AG04450 (cell line): ENCODE data around the gene EFTUD2. TPM values are rescaled to one million over a fixed set of nuclear protein-coding genes. Genes with fewer than 3 reads are reported as not detected.

Source experiments
- CTCF ChIA-PET: fragments of 300-600, 350-600 bp; formaldehyde crosslinking; extraction: SDS; loops from one replicate; lab custom pipeline; 2022; ENCODE audit warnings: antibody characterized with exemption, inconsistent platforms; lab: Charles Lee
- POLR2A ChIA-PET: fragments of 350-600 bp; formaldehyde crosslinking; extraction: SDS; loops from one replicate; lab custom pipeline; 2021; ENCODE audit warnings: antibody characterized with exemption, inconsistent platforms; lab: Yijun Ruan, JAX
- DNase-seq: peaks from one replicate; pipeline ENCODE4 v3.0.0-alpha.2; 2011; ENCODE audit warnings: low read depth, low spot score
- H3K27ac ChIP-seq: one replicate; pipeline ENCODE4 v1.5.1; 2012; ENCODE audit warnings: low read depth, low read length, control low read depth
- H3K27me3 ChIP-seq: one replicate; pipeline ENCODE4 v1.6.0; 2012; ENCODE audit warnings: low read length; ENCODE audit not compliant: control insufficient read depth, insufficient read depth
- H3K4me3 ChIP-seq: 2 replicates; pipeline ENCODE4 v1.5.1; 2011; ENCODE audit warnings: mild to moderate bottlenecking, low read depth, low read length, control low read depth
- H3K9me3 ChIP-seq: 2 replicates; pipeline ENCODE4 v1.5.1; 2012; ENCODE audit warnings: low read length; ENCODE audit not compliant: control insufficient read depth, insufficient read depth
- polyA plus RNA-seq: library from polyadenylated mRNA; depleted of rRNA; stranded (reverse); fragments of >200 nt; gene quantifications from 2 replicates; pipeline ENCODE4 v1.2.3, GENCODE V29; 2011
- TF ChIP-seq, protein P1 (sequence below): IDR thresholded peaks from 2 replicates; pipeline ENCODE4 v1.5.1; 2011; ENCODE audit warnings: low read depth, low read length, control low read depth, inconsistent platforms

The EFTUD2 gene
- polyA plus RNA-seq, 1 experiment, result 147 TPM

DNA sequence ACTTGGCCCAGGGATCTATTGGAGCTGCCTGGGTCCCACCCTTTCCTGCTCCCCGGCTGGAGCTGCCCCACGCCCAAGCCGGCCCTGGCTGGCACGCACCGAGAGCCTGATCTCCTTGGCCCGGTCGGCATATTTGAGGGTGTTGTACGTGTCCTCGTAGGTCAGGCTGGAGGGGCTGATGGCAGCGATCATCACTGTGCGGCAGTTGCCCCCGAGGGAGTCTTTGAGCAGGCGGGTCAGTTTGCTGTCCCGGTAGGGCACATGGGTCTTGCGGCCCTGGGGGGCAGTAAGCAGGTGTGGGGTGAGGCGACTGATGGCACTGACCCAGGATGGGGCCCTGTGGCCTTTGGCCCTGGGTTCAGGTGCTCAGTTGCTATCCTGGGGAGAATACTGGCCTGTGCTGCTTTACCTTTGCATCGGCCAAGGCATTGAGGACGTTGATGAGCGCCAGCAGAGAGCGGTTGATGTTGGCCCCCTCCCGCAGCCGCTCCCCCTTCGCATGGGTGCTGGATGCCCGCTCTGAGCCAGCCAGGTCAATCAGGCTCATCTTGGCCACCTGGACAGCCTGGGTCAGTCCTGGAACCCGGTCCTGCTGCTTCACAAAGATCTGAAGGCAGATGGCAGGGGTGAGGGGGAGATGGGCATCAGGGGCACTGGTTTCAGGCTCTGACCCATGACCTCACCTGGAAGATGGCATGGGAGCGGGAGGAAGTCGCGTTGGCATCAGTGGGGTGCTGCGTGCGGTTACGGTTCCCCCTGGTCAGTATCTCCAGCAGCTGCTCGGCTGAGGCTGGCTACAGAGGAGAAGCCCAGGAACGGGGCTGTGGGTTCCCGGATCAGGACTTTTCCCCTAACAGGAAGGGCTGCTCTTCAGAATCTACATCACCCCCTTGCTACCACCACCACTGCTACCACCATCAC is 34.8 kb upstream of the EFTUD2 start:
- ChIA-PET CTCF (no interaction called here), POLR2A (interaction anchor here (1.0 kb wide), 1 partner anchor 14 kb away, joined by 3 read pairs; no protein-coding TSS in a partner anchor)
- TF ChIP-seq, protein P1, sequence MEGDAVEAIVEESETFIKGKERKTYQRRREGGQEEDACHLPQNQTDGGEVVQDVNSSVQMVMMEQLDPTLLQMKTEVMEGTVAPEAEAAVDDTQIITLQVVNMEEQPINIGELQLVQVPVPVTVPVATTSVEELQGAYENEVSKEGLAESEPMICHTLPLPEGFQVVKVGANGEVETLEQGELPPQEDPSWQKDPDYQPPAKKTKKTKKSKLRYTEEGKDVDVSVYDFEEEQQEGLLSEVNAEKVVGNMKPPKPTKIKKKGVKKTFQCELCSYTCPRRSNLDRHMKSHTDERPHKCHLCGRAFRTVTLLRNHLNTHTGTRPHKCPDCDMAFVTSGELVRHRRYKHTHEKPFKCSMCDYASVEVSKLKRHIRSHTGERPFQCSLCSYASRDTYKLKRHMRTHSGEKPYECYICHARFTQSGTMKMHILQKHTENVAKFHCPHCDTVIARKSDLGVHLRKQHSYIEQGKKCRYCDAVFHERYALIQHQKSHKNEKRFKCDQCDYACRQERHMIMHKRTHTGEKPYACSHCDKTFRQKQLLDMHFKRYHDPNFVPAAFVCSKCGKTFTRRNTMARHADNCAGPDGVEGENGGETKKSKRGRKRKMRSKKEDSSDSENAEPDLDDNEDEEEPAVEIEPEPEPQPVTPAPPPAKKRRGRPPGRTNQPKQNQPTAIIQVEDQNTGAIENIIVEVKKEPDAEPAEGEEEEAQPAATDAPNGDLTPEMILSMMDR, result no peak
- H3K27ac ChIP-seq, result no peak overlapping the region
- H3K9me3 ChIP-seq, result peaks cover 8% of the 10 kb centered on the region
- H3K27me3 ChIP-seq, result no peaks in the 10 kb centered on the region
- no peak for DNase-seq
- H3K4me3 ChIP-seq, result no peak overlapping the region

DNA sequence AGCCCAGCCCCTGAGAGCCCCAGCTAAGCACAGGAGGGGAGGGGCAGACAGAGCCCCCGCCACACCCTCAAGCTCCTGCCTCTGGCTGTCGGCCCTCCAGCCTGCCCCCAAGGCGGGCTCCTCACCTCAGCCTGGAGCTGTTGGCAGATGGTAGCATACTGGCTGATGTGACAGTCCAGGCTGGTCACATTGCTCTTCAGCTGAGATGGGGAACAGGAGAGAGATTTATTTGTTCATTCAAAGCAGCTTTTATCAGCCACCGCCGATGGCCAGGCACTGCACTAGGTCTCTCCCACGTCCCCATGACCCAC is 33.5 kb upstream of the EFTUD2 start:
- ChIA-PET CTCF (interaction anchor here (0.7 kb wide), 1 partner anchor 13 kb away, joined by 3 read pairs; no protein-coding TSS in a partner anchor), POLR2A (no interaction called here)
- no peaks in the 10 kb centered on the region; the same call in 1 of the 2 replicates for H3K9me3 ChIP-seq
- no peak for DNase-seq
- H3K27ac ChIP-seq, result no peak overlapping the region
- no peak overlapping the region for H3K4me3 ChIP-seq
- no peaks in the 10 kb centered on the region for H3K27me3 ChIP-seq
- TF ChIP-seq, protein P1, result no peak

DNA sequence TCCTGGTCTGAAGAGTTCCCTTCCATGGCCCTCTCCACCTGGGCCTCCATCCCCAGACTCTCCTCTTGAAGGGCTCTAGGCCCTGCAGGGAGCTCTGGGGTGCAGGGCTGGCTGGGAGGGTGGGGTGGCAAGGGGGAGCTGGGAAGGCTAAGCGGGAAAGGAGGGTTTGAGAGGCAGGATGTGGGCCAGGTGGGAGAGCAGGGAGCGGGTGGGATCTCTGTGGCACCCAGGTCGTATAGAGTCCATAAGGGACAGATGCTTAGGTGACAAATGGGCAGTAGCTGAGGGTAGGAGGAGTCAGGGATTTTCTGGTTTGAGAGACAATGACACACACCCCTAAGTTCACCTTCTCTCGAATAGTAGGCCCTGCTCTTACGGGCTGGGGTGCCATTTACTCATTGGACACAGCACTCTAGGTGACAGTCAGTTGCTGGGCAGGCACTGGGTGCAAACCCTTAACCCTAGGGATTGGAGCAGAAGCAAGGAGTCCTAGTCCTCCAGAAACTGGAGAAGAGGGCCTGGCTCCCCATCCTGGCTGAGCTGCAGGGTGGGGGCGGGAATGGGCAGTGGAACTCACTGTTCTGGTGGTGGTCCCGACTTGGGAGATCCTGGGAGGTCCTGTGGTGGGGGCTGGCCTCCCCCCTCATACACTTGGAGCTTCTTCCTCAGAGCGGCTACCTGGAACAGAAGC is 33.0 kb upstream of the EFTUD2 start:
- no peak overlapping the region for H3K27ac ChIP-seq
- TF ChIP-seq, protein P1, result no peak
- ChIA-PET CTCF (interaction anchor here (0.7 to 2.6 kb wide), 2 partner anchors 12 kb away, joined by 3 to 13 read pairs; no protein-coding TSS in a partner anchor), POLR2A (interaction anchor here (0.5 to 0.8 kb wide), 2 partner anchors 48 to 1616 kb away, joined by 3 to 4 read pairs; no protein-coding TSS in a partner anchor)
- no peak overlapping the region for H3K4me3 ChIP-seq
- H3K9me3 ChIP-seq, result no peaks in the 10 kb centered on the region; the same call in 1 of the 2 replicates
- H3K27me3 ChIP-seq, result no peaks in the 10 kb centered on the region
- DNase-seq, result no peak

DNA sequence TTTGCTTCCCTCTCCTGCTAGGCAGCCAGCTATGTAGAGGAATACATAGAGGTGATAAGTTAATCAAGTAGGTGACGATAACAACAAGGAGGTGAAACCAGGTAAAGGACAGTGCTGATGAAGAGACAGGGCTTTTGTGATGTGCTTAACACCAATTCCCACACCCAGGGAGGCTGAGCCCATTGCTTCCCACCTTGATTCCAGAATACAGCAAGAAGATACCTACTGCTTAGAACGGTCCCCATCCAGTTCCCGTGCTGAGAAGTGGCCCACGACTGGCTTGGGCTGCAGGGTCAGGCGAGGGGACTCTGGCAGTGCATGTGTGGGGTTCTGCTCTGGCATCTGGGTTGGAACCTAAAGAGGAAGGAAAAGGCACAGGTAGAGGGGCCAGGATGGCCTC is 32.1 kb upstream of the EFTUD2 start:
- H3K4me3 ChIP-seq, result no peak overlapping the region
- no peaks in the 10 kb centered on the region; the same call in 1 of the 2 replicates for H3K9me3 ChIP-seq
- DNase-seq, result no peak
- no peaks in the 10 kb centered on the region for H3K27me3 ChIP-seq
- TF ChIP-seq, protein P1, result no peak
- ChIA-PET CTCF (interaction anchor here (1.1 to 2.6 kb wide), 3 partner anchors 10 to 87 kb away, joined by 5 to 13 read pairs (median 5); no protein-coding TSS in a partner anchor), POLR2A (interaction anchor here (0.8 kb wide), 1 partner anchor 49 kb away, joined by 3 read pairs; no protein-coding TSS in a partner anchor)
- peak overlapping the region; percentile 11 for H3K27ac ChIP-seq
